Panc1 (cell line): ENCODE measurements around the gene NWD2.

ENCODE experiments used
- POLR2AphosphoS5 ChIP-seq: IDR thresholded peaks from 2 replicates; pipeline ENCODE4 v1.6.1; 2012; ENCODE audit warnings: mild to moderate bottlenecking, low read depth, low read length, moderate library complexity
- SIN3A ChIP-seq: IDR thresholded peaks from 2 replicates; pipeline ENCODE4 v1.6.1; 2012; ENCODE audit warnings: low read depth, mild to moderate bottlenecking, low read length, moderate library complexity, borderline replicate concordance; ENCODE audit not compliant: insufficient read depth
- TCF7L2 ChIP-seq: IDR thresholded peaks from 2 replicates; pipeline ENCODE4 v1.6.1; 2011; ENCODE audit warnings: mild to moderate bottlenecking, low read depth, low read length, inconsistent platforms
- TF ChIP-seq, protein P1 (sequence below): fragments of 450-650 bp; IDR thresholded peaks from 2 replicates; pipeline ENCODE4 v1.5.1; 2017; ENCODE audit warnings: mild to moderate bottlenecking
- TF ChIP-seq, protein P2 (sequence below), 2 experiments: IDR thresholded peaks; 2 replicates each; pipeline ENCODE4 v1.6.1; 2011 to 2012; ENCODE audit warnings: low read depth in 2 of 2, control low read depth in 1 of 2, low read length in 1 of 2, mild to moderate bottlenecking in 1 of 2, moderate library complexity in 1 of 2; ENCODE audit not compliant: insufficient read depth in 1 of 2

DNA sequence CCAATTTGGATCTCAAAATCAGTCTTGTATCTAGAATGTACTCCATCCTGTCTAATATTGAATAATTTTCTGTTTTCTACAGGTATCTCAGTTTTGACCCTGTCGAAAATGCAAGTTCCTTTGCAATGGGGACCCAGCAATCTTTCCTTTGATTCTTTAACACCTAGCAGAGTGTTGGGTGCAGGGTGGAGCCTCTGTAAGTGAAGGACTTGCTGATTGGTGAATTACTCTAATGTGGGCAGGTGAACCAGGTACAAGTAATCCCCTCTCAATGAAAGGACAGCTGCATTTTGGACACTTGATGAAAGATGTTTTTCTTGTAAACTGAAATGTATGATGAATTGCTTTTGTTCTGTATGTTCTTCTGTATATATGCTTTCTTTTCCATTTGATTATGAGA is 54.9 kb downstream of the NWD2 start:
- no peak for TF ChIP-seq POLR2AphosphoS5
- TF ChIP-seq, protein P1, sequence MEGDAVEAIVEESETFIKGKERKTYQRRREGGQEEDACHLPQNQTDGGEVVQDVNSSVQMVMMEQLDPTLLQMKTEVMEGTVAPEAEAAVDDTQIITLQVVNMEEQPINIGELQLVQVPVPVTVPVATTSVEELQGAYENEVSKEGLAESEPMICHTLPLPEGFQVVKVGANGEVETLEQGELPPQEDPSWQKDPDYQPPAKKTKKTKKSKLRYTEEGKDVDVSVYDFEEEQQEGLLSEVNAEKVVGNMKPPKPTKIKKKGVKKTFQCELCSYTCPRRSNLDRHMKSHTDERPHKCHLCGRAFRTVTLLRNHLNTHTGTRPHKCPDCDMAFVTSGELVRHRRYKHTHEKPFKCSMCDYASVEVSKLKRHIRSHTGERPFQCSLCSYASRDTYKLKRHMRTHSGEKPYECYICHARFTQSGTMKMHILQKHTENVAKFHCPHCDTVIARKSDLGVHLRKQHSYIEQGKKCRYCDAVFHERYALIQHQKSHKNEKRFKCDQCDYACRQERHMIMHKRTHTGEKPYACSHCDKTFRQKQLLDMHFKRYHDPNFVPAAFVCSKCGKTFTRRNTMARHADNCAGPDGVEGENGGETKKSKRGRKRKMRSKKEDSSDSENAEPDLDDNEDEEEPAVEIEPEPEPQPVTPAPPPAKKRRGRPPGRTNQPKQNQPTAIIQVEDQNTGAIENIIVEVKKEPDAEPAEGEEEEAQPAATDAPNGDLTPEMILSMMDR = no peak
- no peak for TF ChIP-seq SIN3A
- TF ChIP-seq TCF7L2 = no peak
- TF ChIP-seq, protein P2, sequence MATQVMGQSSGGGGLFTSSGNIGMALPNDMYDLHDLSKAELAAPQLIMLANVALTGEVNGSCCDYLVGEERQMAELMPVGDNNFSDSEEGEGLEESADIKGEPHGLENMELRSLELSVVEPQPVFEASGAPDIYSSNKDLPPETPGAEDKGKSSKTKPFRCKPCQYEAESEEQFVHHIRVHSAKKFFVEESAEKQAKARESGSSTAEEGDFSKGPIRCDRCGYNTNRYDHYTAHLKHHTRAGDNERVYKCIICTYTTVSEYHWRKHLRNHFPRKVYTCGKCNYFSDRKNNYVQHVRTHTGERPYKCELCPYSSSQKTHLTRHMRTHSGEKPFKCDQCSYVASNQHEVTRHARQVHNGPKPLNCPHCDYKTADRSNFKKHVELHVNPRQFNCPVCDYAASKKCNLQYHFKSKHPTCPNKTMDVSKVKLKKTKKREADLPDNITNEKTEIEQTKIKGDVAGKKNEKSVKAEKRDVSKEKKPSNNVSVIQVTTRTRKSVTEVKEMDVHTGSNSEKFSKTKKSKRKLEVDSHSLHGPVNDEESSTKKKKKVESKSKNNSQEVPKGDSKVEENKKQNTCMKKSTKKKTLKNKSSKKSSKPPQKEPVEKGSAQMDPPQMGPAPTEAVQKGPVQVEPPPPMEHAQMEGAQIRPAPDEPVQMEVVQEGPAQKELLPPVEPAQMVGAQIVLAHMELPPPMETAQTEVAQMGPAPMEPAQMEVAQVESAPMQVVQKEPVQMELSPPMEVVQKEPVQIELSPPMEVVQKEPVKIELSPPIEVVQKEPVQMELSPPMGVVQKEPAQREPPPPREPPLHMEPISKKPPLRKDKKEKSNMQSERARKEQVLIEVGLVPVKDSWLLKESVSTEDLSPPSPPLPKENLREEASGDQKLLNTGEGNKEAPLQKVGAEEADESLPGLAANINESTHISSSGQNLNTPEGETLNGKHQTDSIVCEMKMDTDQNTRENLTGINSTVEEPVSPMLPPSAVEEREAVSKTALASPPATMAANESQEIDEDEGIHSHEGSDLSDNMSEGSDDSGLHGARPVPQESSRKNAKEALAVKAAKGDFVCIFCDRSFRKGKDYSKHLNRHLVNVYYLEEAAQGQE (IDR thresholded peaks at IDR 0.05; ENCODE audit: insufficient read depth in 1 of 2, low read depth in 2 of 2, low read length in 1 of 2) = no peak
